ENCODE results near the gene CNTNAP5. TPM values are rescaled to one million over a fixed set of nuclear protein-coding genes. Genes with fewer than 3 reads are reported as not detected.

Gene CNTNAP5
- total RNA-seq, 4 donors from 2014 or later, result 0.20 to 1.4 (median 0.68) TPM; not detected in 1

DNA sequence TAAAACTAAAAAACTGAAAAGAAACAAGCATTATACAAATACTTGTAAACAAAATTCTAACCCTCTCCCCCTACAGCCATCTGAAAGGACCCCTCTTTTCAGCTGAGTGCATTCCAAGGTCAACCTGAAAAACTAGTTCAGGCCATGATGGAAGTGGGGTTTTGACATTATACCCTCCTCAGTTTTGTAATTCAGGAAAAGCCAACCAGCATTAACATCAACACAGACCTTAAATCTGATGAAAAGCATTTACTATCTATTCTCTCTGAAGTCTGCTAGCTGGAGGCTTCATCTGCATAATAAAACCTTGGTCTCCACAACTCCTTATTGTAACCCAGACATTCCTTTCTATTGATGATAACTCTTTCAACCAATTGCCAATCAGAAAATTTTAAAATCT is 302.2 kb downstream of the CNTNAP5 start:
- H3K4me1 ChIP-seq, result no peaks in the 10 kb centered on the region
- TF ChIP-seq POLR2A (IDR thresholded peaks at IDR 0.05) (no peak), EP300 (IDR thresholded peaks at IDR 0.05; ENCODE audit: low read depth) (no peak), POLR2AphosphoS5 (IDR thresholded peaks at IDR 0.05) (no peak)
- TF ChIP-seq, protein P1, sequence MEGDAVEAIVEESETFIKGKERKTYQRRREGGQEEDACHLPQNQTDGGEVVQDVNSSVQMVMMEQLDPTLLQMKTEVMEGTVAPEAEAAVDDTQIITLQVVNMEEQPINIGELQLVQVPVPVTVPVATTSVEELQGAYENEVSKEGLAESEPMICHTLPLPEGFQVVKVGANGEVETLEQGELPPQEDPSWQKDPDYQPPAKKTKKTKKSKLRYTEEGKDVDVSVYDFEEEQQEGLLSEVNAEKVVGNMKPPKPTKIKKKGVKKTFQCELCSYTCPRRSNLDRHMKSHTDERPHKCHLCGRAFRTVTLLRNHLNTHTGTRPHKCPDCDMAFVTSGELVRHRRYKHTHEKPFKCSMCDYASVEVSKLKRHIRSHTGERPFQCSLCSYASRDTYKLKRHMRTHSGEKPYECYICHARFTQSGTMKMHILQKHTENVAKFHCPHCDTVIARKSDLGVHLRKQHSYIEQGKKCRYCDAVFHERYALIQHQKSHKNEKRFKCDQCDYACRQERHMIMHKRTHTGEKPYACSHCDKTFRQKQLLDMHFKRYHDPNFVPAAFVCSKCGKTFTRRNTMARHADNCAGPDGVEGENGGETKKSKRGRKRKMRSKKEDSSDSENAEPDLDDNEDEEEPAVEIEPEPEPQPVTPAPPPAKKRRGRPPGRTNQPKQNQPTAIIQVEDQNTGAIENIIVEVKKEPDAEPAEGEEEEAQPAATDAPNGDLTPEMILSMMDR (IDR thresholded peaks at IDR 0.05), result no peak
- H3K4me3 ChIP-seq, result no peak overlapping the region
- no peaks in the 10 kb centered on the region for H3K9me3 ChIP-seq
- H3K36me3 ChIP-seq, result no peaks in the 10 kb centered on the region
- in situ Hi-C loops (cut with MboI; ENCODE audit: low pct_ligation_motif_present in 1 of 4, low pct_unique_long_range_greater_than_20kb in 1 of 4, low sequenced_read_pairs in 3 of 4), result no loop called here
- DNase-seq, result no peak
- no peaks in the 10 kb centered on the region for H3K27me3 ChIP-seq
- intact Hi-C loops (cut with DNase I; ENCODE audit: low total_unique reads), result no loop called here
- no peak overlapping the region for H3K27ac ChIP-seq

DNA sequence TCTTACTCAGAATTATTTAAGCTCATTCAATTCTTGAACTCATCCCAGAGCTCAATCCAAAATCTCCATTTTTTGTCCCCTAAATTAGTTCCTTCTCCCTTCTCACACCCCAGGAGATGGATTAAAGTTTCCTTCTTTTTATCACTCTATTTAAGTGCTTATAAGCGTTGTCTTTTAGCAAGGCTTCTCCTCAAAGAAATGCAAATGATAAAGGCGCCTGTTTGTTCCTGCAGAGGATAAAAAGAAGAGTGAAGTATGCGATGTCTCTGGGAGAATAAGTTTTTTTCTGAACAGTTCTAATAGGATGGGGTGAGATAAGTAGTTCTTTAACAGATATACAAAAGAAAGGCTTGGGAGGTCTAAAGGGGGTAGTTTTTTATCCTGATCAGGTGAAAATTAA is 303.3 kb downstream of the CNTNAP5 start:
- no peak for DNase-seq
- TF ChIP-seq EP300 (IDR thresholded peaks at IDR 0.05; ENCODE audit: low read depth) (no peak), POLR2A (IDR thresholded peaks at IDR 0.05) (no peak), POLR2AphosphoS5 (IDR thresholded peaks at IDR 0.05) (no peak)
- TF ChIP-seq, protein P1 (IDR thresholded peaks at IDR 0.05), result no peak
- WGBS, 2 donors (ENCODE audit: low coverage in 1 of 2), result 73 to 76% methylated on average over 3 of the region's 3 CpGs

DNA sequence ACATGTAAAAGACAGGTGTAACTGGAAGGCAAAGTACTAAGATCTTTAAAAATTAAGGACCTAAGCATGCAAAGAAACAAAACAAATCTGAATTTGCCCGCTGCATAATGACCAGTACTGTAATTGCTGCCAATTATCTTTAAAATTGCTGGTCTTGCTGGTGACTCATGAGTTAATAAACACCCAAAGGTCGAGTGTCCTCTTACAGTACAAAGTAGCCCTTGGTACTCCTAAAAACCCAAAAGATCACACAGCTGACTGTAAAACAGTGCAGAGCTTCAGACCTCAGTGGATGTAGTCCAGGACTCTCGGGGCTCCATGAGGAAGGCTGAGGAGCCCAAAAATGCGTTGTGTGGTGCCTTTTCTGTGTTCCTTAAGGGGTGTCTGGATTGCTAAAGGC is 308.7 kb downstream of the CNTNAP5 start:
- Histone ChIP-seq H3K27ac (no peak overlapping the region), H3K27me3 (no peaks in the 10 kb centered on the region), H3K36me3 (no peaks in the 10 kb centered on the region), H3K9me3 (no peaks in the 10 kb centered on the region), H3K4me1 (no peaks in the 10 kb centered on the region), H3K4me3 (no peak overlapping the region)
- in situ Hi-C loops (cut with MboI; ENCODE audit: low pct_ligation_motif_present in 1 of 4, low pct_unique_long_range_greater_than_20kb in 1 of 4, low sequenced_read_pairs in 3 of 4) (no loop called here), intact Hi-C loops (cut with DNase I; ENCODE audit: low total_unique reads) (no loop called here)
- 57 to 59% methylated on average over 4 of the region's 4 CpGs for WGBS, 2 donors (ENCODE audit: low coverage in 1 of 2)
- TF ChIP-seq, protein P1 (IDR thresholded peaks at IDR 0.05), result no peak
- TF ChIP-seq POLR2AphosphoS5 (IDR thresholded peaks at IDR 0.05) (no peak), POLR2A (IDR thresholded peaks at IDR 0.05) (no peak), EP300 (IDR thresholded peaks at IDR 0.05; ENCODE audit: low read depth) (no peak)
- DNase-seq, result no peak

More for the DNA sequence above, 303.3 kb downstream of the CNTNAP5 start:
- intact Hi-C loops (cut with DNase I; ENCODE audit: low total_unique reads), result no loop called here
- no peaks in the 10 kb centered on the region for H3K9me3 ChIP-seq
- H3K27me3 ChIP-seq, result no peaks in the 10 kb centered on the region
- H3K36me3 ChIP-seq, result no peaks in the 10 kb centered on the region
- in situ Hi-C loops (cut with MboI; ENCODE audit: low pct_ligation_motif_present in 1 of 4, low pct_unique_long_range_greater_than_20kb in 1 of 4, low sequenced_read_pairs in 3 of 4), result no loop called here
- no peaks in the 10 kb centered on the region for H3K4me1 ChIP-seq
- no peak overlapping the region for H3K27ac ChIP-seq
- H3K4me3 ChIP-seq, result no peak overlapping the region

DNA sequence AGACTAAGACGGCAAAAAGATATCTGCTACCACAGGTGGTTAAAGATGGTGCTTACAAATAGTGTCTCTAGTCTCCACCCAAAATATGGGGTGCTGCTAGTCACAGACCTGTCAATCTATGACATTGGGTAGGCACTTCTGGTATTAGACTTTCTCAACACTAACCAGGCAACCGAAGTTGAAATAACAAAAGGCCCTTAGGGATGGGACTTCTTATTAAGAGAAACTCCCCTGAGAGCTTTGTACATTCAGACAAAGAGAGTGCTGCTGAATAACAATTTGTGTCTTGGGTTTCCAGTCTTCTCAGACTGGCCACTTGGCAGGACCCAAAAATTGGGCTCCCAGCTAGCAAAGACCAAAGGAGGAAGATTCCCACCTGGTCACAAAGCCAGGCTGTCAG is 310.0 kb downstream of the CNTNAP5 start:
- no peak for DNase-seq
- Histone ChIP-seq H3K27me3 (no peaks in the 10 kb centered on the region), H3K4me1 (no peaks in the 10 kb centered on the region), H3K27ac (no peak overlapping the region), H3K36me3 (no peaks in the 10 kb centered on the region), H3K4me3 (no peak overlapping the region), H3K9me3 (no peaks in the 10 kb centered on the region)
- WGBS, 2 donors (ENCODE audit: low coverage in 1 of 2), result 81 to 100% methylated on average over 2 of the region's 2 CpGs
- in situ Hi-C loops (cut with MboI; ENCODE audit: low pct_ligation_motif_present in 1 of 4, low pct_unique_long_range_greater_than_20kb in 1 of 4, low sequenced_read_pairs in 3 of 4) (no loop called here), intact Hi-C loops (cut with DNase I; ENCODE audit: low total_unique reads) (no loop called here)
- no peak for TF ChIP-seq POLR2A (IDR thresholded peaks at IDR 0.05)
- TF ChIP-seq, protein P1 (IDR thresholded peaks at IDR 0.05), result no peak
- TF ChIP-seq EP300 (IDR thresholded peaks at IDR 0.05; ENCODE audit: low read depth), result no peak
